ENCODE data around the gene PALMD.

- TF ChIP-seq, protein P1, sequence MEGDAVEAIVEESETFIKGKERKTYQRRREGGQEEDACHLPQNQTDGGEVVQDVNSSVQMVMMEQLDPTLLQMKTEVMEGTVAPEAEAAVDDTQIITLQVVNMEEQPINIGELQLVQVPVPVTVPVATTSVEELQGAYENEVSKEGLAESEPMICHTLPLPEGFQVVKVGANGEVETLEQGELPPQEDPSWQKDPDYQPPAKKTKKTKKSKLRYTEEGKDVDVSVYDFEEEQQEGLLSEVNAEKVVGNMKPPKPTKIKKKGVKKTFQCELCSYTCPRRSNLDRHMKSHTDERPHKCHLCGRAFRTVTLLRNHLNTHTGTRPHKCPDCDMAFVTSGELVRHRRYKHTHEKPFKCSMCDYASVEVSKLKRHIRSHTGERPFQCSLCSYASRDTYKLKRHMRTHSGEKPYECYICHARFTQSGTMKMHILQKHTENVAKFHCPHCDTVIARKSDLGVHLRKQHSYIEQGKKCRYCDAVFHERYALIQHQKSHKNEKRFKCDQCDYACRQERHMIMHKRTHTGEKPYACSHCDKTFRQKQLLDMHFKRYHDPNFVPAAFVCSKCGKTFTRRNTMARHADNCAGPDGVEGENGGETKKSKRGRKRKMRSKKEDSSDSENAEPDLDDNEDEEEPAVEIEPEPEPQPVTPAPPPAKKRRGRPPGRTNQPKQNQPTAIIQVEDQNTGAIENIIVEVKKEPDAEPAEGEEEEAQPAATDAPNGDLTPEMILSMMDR (IDR thresholded peaks at IDR 0.05): no peak
- no peak for TF ChIP-seq POLR2A (IDR thresholded peaks at IDR 0.05)
These were observed 11.5 kb downstream of the PALMD start for GRCh38 chr1:99657213-99658030.

All from prostate gland (tissue), 2 donors.